Ishikawa (cell line): ENCODE measurements around the gene FCN2.

Experiments
- CEBPB ChIP-seq: IDR thresholded peaks from 2 replicates; pipeline ENCODE4 v1.6.1; 2012
- RAD21 ChIP-seq: IDR thresholded peaks from 2 replicates; pipeline ENCODE4 v1.6.1; 2012; ENCODE audit warnings: low read depth
- YY1 ChIP-seq: IDR thresholded peaks from 2 replicates; pipeline ENCODE4 v1.6.1; 2012; ENCODE audit warnings: low read depth
- TF ChIP-seq, protein P1 (sequence below): IDR thresholded peaks from 2 replicates; pipeline ENCODE4 v1.6.1; 2012
- TF ChIP-seq, protein P2 (sequence below): IDR thresholded peaks from 2 replicates; pipeline ENCODE4 v1.6.1; 2012; ENCODE audit warnings: low read depth, mild to moderate bottlenecking

DNA sequence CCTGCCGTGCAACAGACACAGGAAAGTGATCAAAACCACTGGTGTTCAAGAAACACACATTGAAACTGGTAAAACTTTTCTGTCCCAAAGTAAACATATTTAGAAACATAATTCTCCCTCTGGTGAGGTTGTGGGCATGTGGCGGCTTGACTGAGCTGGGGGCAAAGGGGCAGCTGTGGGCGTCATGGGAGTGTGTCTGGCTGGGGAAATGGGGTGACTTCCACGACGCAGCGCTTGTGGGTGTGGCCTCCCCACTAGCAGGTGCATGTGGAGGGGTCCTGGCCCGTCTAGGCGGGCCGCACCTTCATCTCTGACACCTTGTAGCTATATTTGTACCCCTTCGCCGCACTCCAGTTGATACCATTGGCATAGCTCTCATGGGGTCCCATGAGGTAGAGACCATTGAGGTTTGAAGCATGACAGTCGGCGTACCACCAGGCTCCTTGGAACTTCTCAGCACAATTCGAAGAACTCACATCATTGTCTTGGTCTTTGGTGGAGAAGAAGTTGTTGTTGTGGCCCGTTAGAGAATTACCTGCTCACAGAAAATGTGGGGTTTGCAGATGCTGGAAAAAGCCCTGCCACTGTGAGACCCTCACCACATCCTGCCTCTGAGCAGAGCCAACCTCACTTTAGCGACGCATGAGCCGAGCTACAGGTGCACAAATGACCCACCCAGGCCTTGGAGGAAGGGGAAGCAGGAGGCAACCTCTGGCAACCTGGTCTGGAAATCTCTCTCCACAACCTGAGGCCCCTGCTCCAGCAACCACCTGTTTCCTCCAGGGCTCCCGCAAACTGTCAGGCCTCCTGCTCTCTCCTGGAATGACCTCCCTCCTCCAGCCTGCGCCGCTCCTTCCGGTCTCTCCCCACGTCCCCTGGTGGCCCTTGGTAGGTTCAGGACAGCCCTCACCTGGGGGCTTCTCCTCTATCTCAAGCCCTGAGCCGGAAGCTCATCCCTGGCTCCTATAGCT, 29.2 kb downstream of the FCN2 start:
- TF ChIP-seq, protein P1, sequence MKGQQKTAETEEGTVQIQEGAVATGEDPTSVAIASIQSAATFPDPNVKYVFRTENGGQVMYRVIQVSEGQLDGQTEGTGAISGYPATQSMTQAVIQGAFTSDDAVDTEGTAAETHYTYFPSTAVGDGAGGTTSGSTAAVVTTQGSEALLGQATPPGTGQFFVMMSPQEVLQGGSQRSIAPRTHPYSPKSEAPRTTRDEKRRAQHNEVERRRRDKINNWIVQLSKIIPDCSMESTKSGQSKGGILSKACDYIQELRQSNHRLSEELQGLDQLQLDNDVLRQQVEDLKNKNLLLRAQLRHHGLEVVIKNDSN = no peak
- TF ChIP-seq, protein P2, sequence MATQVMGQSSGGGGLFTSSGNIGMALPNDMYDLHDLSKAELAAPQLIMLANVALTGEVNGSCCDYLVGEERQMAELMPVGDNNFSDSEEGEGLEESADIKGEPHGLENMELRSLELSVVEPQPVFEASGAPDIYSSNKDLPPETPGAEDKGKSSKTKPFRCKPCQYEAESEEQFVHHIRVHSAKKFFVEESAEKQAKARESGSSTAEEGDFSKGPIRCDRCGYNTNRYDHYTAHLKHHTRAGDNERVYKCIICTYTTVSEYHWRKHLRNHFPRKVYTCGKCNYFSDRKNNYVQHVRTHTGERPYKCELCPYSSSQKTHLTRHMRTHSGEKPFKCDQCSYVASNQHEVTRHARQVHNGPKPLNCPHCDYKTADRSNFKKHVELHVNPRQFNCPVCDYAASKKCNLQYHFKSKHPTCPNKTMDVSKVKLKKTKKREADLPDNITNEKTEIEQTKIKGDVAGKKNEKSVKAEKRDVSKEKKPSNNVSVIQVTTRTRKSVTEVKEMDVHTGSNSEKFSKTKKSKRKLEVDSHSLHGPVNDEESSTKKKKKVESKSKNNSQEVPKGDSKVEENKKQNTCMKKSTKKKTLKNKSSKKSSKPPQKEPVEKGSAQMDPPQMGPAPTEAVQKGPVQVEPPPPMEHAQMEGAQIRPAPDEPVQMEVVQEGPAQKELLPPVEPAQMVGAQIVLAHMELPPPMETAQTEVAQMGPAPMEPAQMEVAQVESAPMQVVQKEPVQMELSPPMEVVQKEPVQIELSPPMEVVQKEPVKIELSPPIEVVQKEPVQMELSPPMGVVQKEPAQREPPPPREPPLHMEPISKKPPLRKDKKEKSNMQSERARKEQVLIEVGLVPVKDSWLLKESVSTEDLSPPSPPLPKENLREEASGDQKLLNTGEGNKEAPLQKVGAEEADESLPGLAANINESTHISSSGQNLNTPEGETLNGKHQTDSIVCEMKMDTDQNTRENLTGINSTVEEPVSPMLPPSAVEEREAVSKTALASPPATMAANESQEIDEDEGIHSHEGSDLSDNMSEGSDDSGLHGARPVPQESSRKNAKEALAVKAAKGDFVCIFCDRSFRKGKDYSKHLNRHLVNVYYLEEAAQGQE = no peak
- TF ChIP-seq YY1 (no peak), RAD21 (no peak), CEBPB (no peak)
